AG09309 (cell line): ENCODE data around the gene PLCD3.
A peak's percentile ranks its signal among the peaks of the same experiment; 100 is the strongest.

Experiments
- DNase-seq: peaks from one replicate; pipeline ENCODE4 v3.0.0-alpha.2; 2010; ENCODE audit warnings: low read depth
- H3K4me3 ChIP-seq: 2 replicates; pipeline ENCODE4 v1.5.1; 2011; ENCODE audit warnings: mild to moderate bottlenecking, low read depth, low read length, moderate library complexity; ENCODE audit not compliant: control insufficient read depth
- CTCF ChIP-seq: IDR thresholded peaks from 2 replicates; pipeline ENCODE4 v1.5.1; 2011; ENCODE audit warnings: mild to moderate bottlenecking, low read depth, low read length, inconsistent platforms; ENCODE audit not compliant: insufficient read depth, control insufficient read depth; ENCODE audit errors: missing control alignments

PLCD3 gene

GRCh38 chr17:45132320-45132571 lies at the start of gene PLCD3:
Gene PLCD3, minus strand, starts transcription at chr17:45132515. Its CDS starts 105 bp downstream, at chr17:45132410.
- no peak for DNase-seq
- TF ChIP-seq CTCF: no peak
- H3K4me3 ChIP-seq: peak within 1 kb of the TSS; percentile 60

- TF ChIP-seq CTCF: no peak
- no peak overlapping the region for H3K4me3 ChIP-seq
- no peak for DNase-seq
Measured at GRCh38 chr17:45177563-45177962, 45.2 kb upstream of the PLCD3 start.

- no peak for TF ChIP-seq CTCF
- DNase-seq: no peak
- no peak overlapping the region for H3K4me3 ChIP-seq
Measured at GRCh38 chr17:45175759-45176115, 43.4 kb upstream of the PLCD3 start.

- peak overlapping the region; percentile 40 for H3K4me3 ChIP-seq
- no peak for DNase-seq
- no peak for TF ChIP-seq CTCF
Measured at GRCh38 chr17:45172541-45173286, 40.4 kb upstream of the PLCD3 start.

GRCh38 chr17:45172232-45172540 lies 39.9 kb upstream of the PLCD3 start:
- DNase-seq: no peak
- H3K4me3 ChIP-seq: peak overlapping the region; percentile 40
- TF ChIP-seq CTCF: no peak

- TF ChIP-seq CTCF: no peak
- peak overlapping the region; percentile 40 for H3K4me3 ChIP-seq
- DNase-seq: no peak
Measured at GRCh38 chr17:45171338-45172231, 39.3 kb upstream of the PLCD3 start.
